Type B pancreatic cell (in vitro differentiated cells): Measurements from ENCODE around the gene PRKAR2B. TPM values are rescaled to one million over a fixed set of nuclear protein-coding genes. Genes with fewer than 3 reads are reported as not detected.

Experiments used
- DNase-seq: peaks from one replicate; pipeline ENCODE4 v3.0.0; 2021; ENCODE audit warnings: mixed read lengths; ENCODE audit not compliant: unreplicated experiment; ENCODE audit errors: extremely low spot score
- H3K27ac Mint-ChIP-seq: 2 replicates; pipeline ENCODE4 v1.8.0; 2021; ENCODE audit warnings: mild to moderate bottlenecking, mixed read lengths
- H3K27me3 Mint-ChIP-seq: 2 replicates; pipeline ENCODE4 v1.8.0; 2021; ENCODE audit warnings: mixed read lengths
- H3K36me3 Mint-ChIP-seq: 2 replicates; pipeline ENCODE4 v1.8.0; 2021; ENCODE audit warnings: mixed read lengths
- H3K4me1 Mint-ChIP-seq: one replicate; pipeline ENCODE4 v1.8.0; 2021; ENCODE audit warnings: mixed read lengths; ENCODE audit not compliant: unreplicated experiment
- H3K4me3 Mint-ChIP-seq: 2 replicates; pipeline ENCODE4 v1.8.0; 2021; ENCODE audit warnings: mild to moderate bottlenecking, mixed read lengths
- H3K9me3 Mint-ChIP-seq: 2 replicates; pipeline ENCODE4 v1.8.0; 2021; ENCODE audit warnings: mixed read lengths
- CTCF ChIP-seq: fragments of 200-600 bp; sonication (generic); conservative IDR thresholded peaks from 2 replicates; pipeline ENCODE4 v1.5.0; 2021; ENCODE audit warnings: antibody characterized with exemption, mild to moderate bottlenecking
- total RNA-seq: library from RNA; stranded (reverse); gene quantifications from 2 replicates; pipeline ENCODE4 v1.2.1, GENCODE V29; 2021; ENCODE audit warnings: low replicate concordance

Gene PRKAR2B
- total RNA-seq, 1 donor from 2014 or later = 7.2 TPM

- Mint-ChIP-seq H3K4me1 (no peaks in the 10 kb centered on the region), H3K27me3 (no peaks in the 10 kb centered on the region), H3K4me3 (no peak overlapping the region), H3K9me3 (no peaks in the 10 kb centered on the region), H3K36me3 (peaks cover 37% of the 10 kb centered on the region), H3K27ac (no peak overlapping the region)
- no peak for DNase-seq
- no peak for TF ChIP-seq CTCF
These were observed 161.6 kb downstream of the PRKAR2B start for GRCh38 chr7:107206136-107206535.

- Mint-ChIP-seq H3K4me3 (no peak overlapping the region), H3K27ac (no peak overlapping the region), H3K4me1 (no peaks in the 10 kb centered on the region), H3K9me3 (no peaks in the 10 kb centered on the region), H3K36me3 (peaks cover 34% of the 10 kb centered on the region), H3K27me3 (no peaks in the 10 kb centered on the region)
- no peak for TF ChIP-seq CTCF
- no peak for DNase-seq
These were observed 162.2 kb downstream of the PRKAR2B start for GRCh38 chr7:107206706-107207105.

GRCh38 chr7:107207459-107207858, 163.0 kb downstream of the PRKAR2B start:
- H3K27me3 Mint-ChIP-seq = no peaks in the 10 kb centered on the region
- H3K36me3 Mint-ChIP-seq = peaks cover 34% of the 10 kb centered on the region
- H3K27ac Mint-ChIP-seq = no peak overlapping the region
- no peak overlapping the region for H3K4me3 Mint-ChIP-seq
- H3K4me1 Mint-ChIP-seq = no peaks in the 10 kb centered on the region
- H3K9me3 Mint-ChIP-seq = no peaks in the 10 kb centered on the region
- TF ChIP-seq CTCF = no peak
- no peak for DNase-seq

- H3K4me1 Mint-ChIP-seq = no peaks in the 10 kb centered on the region
- DNase-seq = no peak
- H3K36me3 Mint-ChIP-seq = peaks cover 34% of the 10 kb centered on the region
- H3K9me3 Mint-ChIP-seq = no peaks in the 10 kb centered on the region
- no peak overlapping the region for H3K4me3 Mint-ChIP-seq
- no peak overlapping the region for H3K27ac Mint-ChIP-seq
- H3K27me3 Mint-ChIP-seq = no peaks in the 10 kb centered on the region
- no peak for TF ChIP-seq CTCF
These were observed 163.6 kb downstream of the PRKAR2B start for GRCh38 chr7:107208024-107208521.

GRCh38 chr7:107208563-107208962, 164.1 kb downstream of the PRKAR2B start:
- Mint-ChIP-seq H3K27ac (no peak overlapping the region), H3K27me3 (no peaks in the 10 kb centered on the region), H3K4me1 (no peaks in the 10 kb centered on the region), H3K9me3 (peaks cover 2% of the 10 kb centered on the region), H3K4me3 (no peak overlapping the region), H3K36me3 (peaks cover 37% of the 10 kb centered on the region)
- no peak for DNase-seq
- no peak for TF ChIP-seq CTCF

GRCh38 chr7:107209565-107209964, 165.1 kb downstream of the PRKAR2B start:
- Mint-ChIP-seq H3K27ac (no peak overlapping the region), H3K4me1 (no peaks in the 10 kb centered on the region), H3K36me3 (peaks cover 33% of the 10 kb centered on the region), H3K27me3 (no peaks in the 10 kb centered on the region), H3K9me3 (peaks cover 8% of the 10 kb centered on the region), H3K4me3 (no peak overlapping the region)
- no peak for DNase-seq
- TF ChIP-seq CTCF = no peak
